C4-2B (cell line): Measurements from ENCODE around the gene ACVR1.

Source experiments
- H3K27ac ChIP-seq: fragments of 450-650 bp; 2 replicates; pipeline ENCODE4 v1.5.1; 2017
- CTCF ChIP-seq: fragments of 450-650 bp; conservative IDR thresholded peaks from 2 replicates; pipeline ENCODE4 v1.5.1; 2017; ENCODE audit warnings: mild to moderate bottlenecking
- ZFX ChIP-seq: fragments of 450-650 bp; IDR thresholded peaks from 2 replicates; pipeline ENCODE4 v1.6.1; 2017

Gene ACVR1

GRCh38 chr2:157819761-157820160 is 56.4 kb downstream of the ACVR1 start:
- no peak for TF ChIP-seq ZFX
- no peak for TF ChIP-seq CTCF
- no peak overlapping the region for H3K27ac ChIP-seq

- H3K27ac ChIP-seq: no peak overlapping the region
- TF ChIP-seq ZFX: no peak
- TF ChIP-seq CTCF: no peak
These were observed 57.9 kb downstream of the ACVR1 start for GRCh38 chr2:157818227-157818626.

- H3K27ac ChIP-seq: no peak overlapping the region
- TF ChIP-seq CTCF (no peak), ZFX (no peak)
These were observed 60.7 kb downstream of the ACVR1 start for GRCh38 chr2:157815421-157815820.

- TF ChIP-seq ZFX: no peak
- no peak for TF ChIP-seq CTCF
- H3K27ac ChIP-seq: no peak overlapping the region
These were observed 62.7 kb downstream of the ACVR1 start for GRCh38 chr2:157813467-157813866.

- H3K27ac ChIP-seq: no peak overlapping the region
- TF ChIP-seq ZFX (no peak), CTCF (no peak)
These were observed 66.1 kb downstream of the ACVR1 start for GRCh38 chr2:157810037-157810436.

- H3K27ac ChIP-seq: no peak overlapping the region
- TF ChIP-seq CTCF (no peak), ZFX (no peak)
These were observed 66.9 kb downstream of the ACVR1 start for GRCh38 chr2:157809212-157809611.

GRCh38 chr2:157808421-157808820 is 67.7 kb downstream of the ACVR1 start:
- TF ChIP-seq ZFX (no peak), CTCF (no peak)
- H3K27ac ChIP-seq: no peak overlapping the region
